H1 (cell line): Measurements from ENCODE around the gene THEM5. TPM values are rescaled to one million over a fixed set of nuclear protein-coding genes. Genes with fewer than 3 reads are reported as not detected.

ENCODE experiments used
- CTCF ChIA-PET: fragments of 300-600 bp; sonication (Branson Sonifier 250); formaldehyde crosslinking; loops from one replicate; lab custom pipeline; 2021; ENCODE audit not compliant: partially characterized antibody; lab: Charles Lee
- POLR2A ChIA-PET: fragments of 300-600 bp; sonication (Branson Sonifier 250); formaldehyde crosslinking; loops from one replicate; lab custom pipeline; 2021; ENCODE audit warnings: inconsistent platforms; ENCODE audit not compliant: partially characterized antibody; lab: Charles Lee
- DNase-seq, 2 experiments: peaks; one replicate each; pipeline versions ENCODE4 v3.0.0 to v3.0.0-alpha.2; 2010 to 2022; ENCODE audit warnings: low spot score in 2 of 2, low read depth in 1 of 2, mixed read lengths in 1 of 2
- FAIRE-seq: peaks from 2 replicates; lab custom pipeline; 2011; peaks lifted over from hg19 to GRCh38; lab: Jason Lieb, UNC
- H2AFZ ChIP-seq: 2 replicates; pipeline ENCODE4 v1.8.1; 2012; ENCODE audit warnings: low read length, inconsistent platforms
- H2AK5ac ChIP-seq: 2 replicates; pipeline ENCODE4 v1.6.1; 2013; ENCODE audit warnings: low read depth, low read length
- H2BK120ac ChIP-seq: replicated peaks from 2 replicates; pipeline ENCODE3; 2013; ENCODE audit warnings: low read depth, low read length, inconsistent platforms
- H2BK12ac ChIP-seq: 2 replicates; pipeline ENCODE4 v1.6.1; 2013; ENCODE audit warnings: low read depth, low read length
- H2BK15ac ChIP-seq: 2 replicates; pipeline ENCODE4 v1.6.1; 2013; ENCODE audit warnings: low read length
- H2BK20ac ChIP-seq: 2 replicates; pipeline ENCODE4 v1.6.1; 2013; ENCODE audit warnings: low read length
- H2BK5ac ChIP-seq: 2 replicates; pipeline ENCODE4 v1.6.1; 2013; ENCODE audit warnings: low read depth, low read length
- H3K14ac ChIP-seq: 2 replicates; pipeline ENCODE4 v1.6.1; 2013; ENCODE audit warnings: inconsistent platforms; ENCODE audit not compliant: insufficient read length
- H3K18ac ChIP-seq: 2 replicates; pipeline ENCODE4 v1.6.1; 2013; ENCODE audit warnings: low read length; ENCODE audit errors: extremely low read depth
- H3K23ac ChIP-seq: 2 replicates; pipeline ENCODE4 v1.6.1; 2013; ENCODE audit warnings: inconsistent platforms; ENCODE audit not compliant: insufficient read length
- H3K23me2 ChIP-seq: 2 replicates; pipeline ENCODE4 v1.6.1; 2013; ENCODE audit warnings: low read depth, low read length
- H3K27ac ChIP-seq: 2 replicates; pipeline ENCODE4 v1.6.1; 2011; ENCODE audit warnings: low read depth, low read length, inconsistent platforms
- H3K27me3 ChIP-seq, 4 experiments: replicated peaks in 1 of 4; 1 replicate in 1 of 4; 2 replicates in 3 of 4; pipeline versions ENCODE4 v1.6.1 to v1.8.1; 2011 to 2013; ENCODE audit warnings: low read length in 3 of 4, mild to moderate bottlenecking in 3 of 4, inconsistent platforms in 2 of 4, mixed read lengths in 2 of 4, moderate library complexity in 1 of 4; ENCODE audit not compliant: control insufficient read depth in 3 of 4, insufficient read depth in 3 of 4; ENCODE audit errors: extremely low read depth in 1 of 4
- H3K36me3 ChIP-seq, 4 experiments: 2 replicates each; pipeline versions ENCODE4 v1.6.1 to v1.8.1; 2011 to 2013; ENCODE audit warnings: mild to moderate bottlenecking in 4 of 4, low read length in 3 of 4, moderate library complexity in 2 of 4, control low read depth in 1 of 4, inconsistent platforms in 1 of 4; ENCODE audit not compliant: insufficient read depth in 4 of 4, control insufficient read depth in 2 of 4
- H3K4ac ChIP-seq: replicated peaks from 2 replicates; pipeline ENCODE3; 2013; ENCODE audit warnings: low read length, low read depth, mixed read lengths, inconsistent platforms; ENCODE audit not compliant: insufficient read length
- H3K4me1 ChIP-seq, 4 experiments: replicated peaks in 1 of 4; 1 replicate in 1 of 4; 2 replicates in 3 of 4; pipeline versions ENCODE4 v1.6.1 to v1.8.1; 2011 to 2013; ENCODE audit warnings: low read length in 3 of 4, inconsistent platforms in 2 of 4, mixed read lengths in 1 of 4; ENCODE audit not compliant: insufficient read depth in 4 of 4, control insufficient read depth in 3 of 4
- H3K4me2 ChIP-seq, 2 experiments: 2 replicates each; pipeline versions ENCODE4 v1.6.1 to v1.8.1; 2011 to 2013; ENCODE audit warnings: low read depth in 2 of 2, low read length in 2 of 2, control low read depth in 1 of 2, inconsistent platforms in 1 of 2, mild to moderate bottlenecking in 1 of 2; ENCODE audit not compliant: insufficient read depth in 1 of 2
- H3K4me3 ChIP-seq, 4 experiments: fragments of 200-600, 300-600 bp in 1 of 4; sonication (generic), shearing (Covaris generic), sonication (Bioruptor Twin) in 1 of 4; 2 replicates each; pipeline versions ENCODE4 v1.5.1 to v1.8.1; 2011 to 2016; ENCODE audit warnings: low read length in 4 of 4, low read depth in 3 of 4, control low read depth in 2 of 4, inconsistent platforms in 2 of 4, mild to moderate bottlenecking in 2 of 4, mixed read lengths in 1 of 4, moderate library complexity in 1 of 4; ENCODE audit not compliant: insufficient read depth in 2 of 4; ENCODE audit errors: extremely low read depth in 1 of 4
- H3K56ac ChIP-seq: replicated peaks from 2 replicates; pipeline ENCODE3; 2013; ENCODE audit warnings: low read depth, mild to moderate bottlenecking, mixed read lengths, low read length, inconsistent platforms; ENCODE audit not compliant: insufficient read length
- H3K79me1 ChIP-seq: 2 replicates; pipeline ENCODE4 v1.6.1; 2013; ENCODE audit warnings: low read depth, low read length, control low read depth
- H3K79me2 ChIP-seq, 2 experiments: 2 replicates each; pipeline versions ENCODE4 v1.6.1 to v1.8.1; 2012 to 2013; ENCODE audit warnings: low read length in 2 of 2, mild to moderate bottlenecking in 2 of 2, inconsistent platforms in 1 of 2; ENCODE audit not compliant: insufficient read depth in 2 of 2, control insufficient read depth in 1 of 2
- H3K9ac ChIP-seq, 4 experiments: replicated peaks in 1 of 4; 1 replicate in 1 of 4; 2 replicates in 3 of 4; pipeline versions ENCODE4 v1.6.1 to v1.8.1; 2011 to 2013; ENCODE audit warnings: low read depth in 3 of 4, low read length in 3 of 4, control low read depth in 2 of 4, mild to moderate bottlenecking in 2 of 4, moderate library complexity in 2 of 4, inconsistent platforms in 1 of 4; ENCODE audit errors: extremely low read depth in 1 of 4
- H3K9me3 ChIP-seq, 2 experiments: 2 replicates each; pipeline versions ENCODE4 v1.6.1 to v1.8.1; 2012 to 2013; ENCODE audit warnings: mild to moderate bottlenecking in 2 of 2, moderate library complexity in 2 of 2, control low read depth in 1 of 2, inconsistent platforms in 1 of 2, low read depth in 1 of 2, low read length in 1 of 2, mixed read lengths in 1 of 2; ENCODE audit not compliant: insufficient read depth in 2 of 2
- H4K20me1 ChIP-seq, 2 experiments: replicated peaks in 1 of 2; 2 replicates each; pipeline versions ENCODE3 to v1.8.1; 2011 to 2013; ENCODE audit warnings: inconsistent platforms in 2 of 2, low read length in 2 of 2, mild to moderate bottlenecking in 1 of 2; ENCODE audit not compliant: insufficient read depth in 2 of 2, control insufficient read depth in 1 of 2
- H4K5ac ChIP-seq: 2 replicates; pipeline ENCODE4 v1.6.1; 2013; ENCODE audit warnings: low read length, low read depth, mixed read lengths, inconsistent platforms; ENCODE audit not compliant: insufficient read length
- H4K8ac ChIP-seq: 2 replicates; pipeline ENCODE4 v1.8.0; 2013; ENCODE audit warnings: mild to moderate bottlenecking, moderate library complexity, low read length, inconsistent platforms; ENCODE audit not compliant: insufficient read depth; ENCODE audit errors: extremely low read depth
- H4K91ac ChIP-seq: replicated peaks from 2 replicates; pipeline ENCODE3; 2013; ENCODE audit warnings: low read length, mixed read lengths, inconsistent platforms; ENCODE audit not compliant: insufficient read length
- BCL11A ChIP-seq, 2 experiments: IDR thresholded peaks; one replicate each; pipeline ENCODE4 v1.6.1; 2011; ENCODE audit warnings: low read depth in 2 of 2, low read length in 2 of 2, mild to moderate bottlenecking in 2 of 2
- FOSL1 ChIP-seq: IDR thresholded peaks from 2 replicates; pipeline ENCODE4 v1.6.1; 2011; ENCODE audit warnings: mild to moderate bottlenecking, low read depth, low read length, moderate library complexity; ENCODE audit not compliant: insufficient read depth
- GTF2F1 ChIP-seq: IDR thresholded peaks from 2 replicates; pipeline ENCODE4 v1.6.1; 2012; ENCODE audit warnings: low read depth, low read length, improper control_type of control experiment, borderline replicate concordance
- NANOG ChIP-seq: IDR thresholded peaks from 2 replicates; pipeline ENCODE4 v1.6.1; 2011; ENCODE audit warnings: low read length, low read depth, mild to moderate bottlenecking, inconsistent platforms; ENCODE audit not compliant: insufficient read depth, poor library complexity, severe bottlenecking
- RFX5 ChIP-seq: IDR thresholded peaks from 2 replicates; pipeline ENCODE4 v1.6.1; 2011; ENCODE audit warnings: low read depth, low read length, improper control_type of control experiment, borderline replicate concordance
- WGBS, 2 experiments: shearing (Covaris generic) in 1 of 2; methylation state at CpG; one replicate each; pipeline versions ENCODE4 v1.1.6 to v1.1.7; 2013 to 2015; ENCODE audit warnings: low lambda C conversion rate in 2 of 2, mixed read lengths in 2 of 2, inconsistent platforms in 1 of 2, low coverage in 1 of 2, missing lambda C conversion rate in 1 of 2; ENCODE audit not compliant: insufficient replicate concordance in 2 of 2, insufficient coverage in 1 of 2, insufficient read length in 1 of 2; ENCODE audit errors: extremely low coverage in 1 of 2, missing lambda C conversion rate in 1 of 2; 5-methylcytosine and 5-hydroxymethylcytosine counted together
- polyA plus RNA-seq, 7 experiments: library from polyadenylated mRNA; depleted of rRNA in 3 of 7; stranded (reverse) in 5 of 7; unstranded in 2 of 7; fragments of >200 nt in 5 of 7; fragments of 200-250 nt in 2 of 7; gene quantifications; 1 replicate in 5 of 7; 2 replicates in 1 of 7; 4 replicates in 1 of 7; pipeline versions ENCODE4 v1.2.1 to v1.2.3, GENCODE V29; 2011 to 2013; ENCODE audit warnings: missing spikeins in 2 of 7, mixed read lengths in 2 of 7
- total RNA-seq: library from RNA; stranded (reverse); fragmentation: NEBNext Ultra II Directional; extraction: Animal tissue kit (Norgen Biotek cat#: 25700); gene quantifications from 2 replicates; pipeline ENCODE4 v1.2.1, GENCODE V29; 2021
- TF ChIP-seq, protein P1 (sequence below): IDR thresholded peaks from 2 replicates; pipeline ENCODE4 v1.6.1; 2012; ENCODE audit warnings: inconsistent platforms
- TF ChIP-seq, protein P2 (sequence below): IDR thresholded peaks from 2 replicates; pipeline ENCODE4 v1.6.1; 2012; ENCODE audit warnings: low read length, inconsistent platforms
- TF ChIP-seq, protein P3 (sequence below): IDR thresholded peaks from 2 replicates; pipeline ENCODE4 v1.6.1; 2012; ENCODE audit warnings: inconsistent platforms

The THEM5 gene
- total and polyA plus RNA-seq, 2 of the 8 experiments (the other 6 are each of a cell fraction or from before 2014, with no cell fraction given), result not detected

GRCh38 chr1:151858886-151859665 is 5.6 kb upstream of the THEM5 start:
- Histone ChIP-seq H3K79me2 (no peaks in the 10 kb centered on the region), H2AFZ (no peak overlapping the region), H3K4me1 (peaks cover 8 to 16% (median 12%) of the 10 kb centered on the region in 4 experiments), H3K56ac (no peak overlapping the region), H2AK5ac (no peak overlapping the region), H4K5ac (no peak overlapping the region), H3K23ac (no peak overlapping the region), H2BK20ac (no peak overlapping the region), H3K4ac (no peak overlapping the region), H2BK15ac (no peak overlapping the region), H3K18ac (no peak overlapping the region), H2BK5ac (no peak overlapping the region), H4K20me1 (peaks cover 4 to 8% of the 10 kb centered on the region in 2 experiments), H3K23me2 (peaks cover 2% of the 10 kb centered on the region; the same call in 1 of the 2 replicates), H3K36me3 (no peaks in the 10 kb centered on the region), H3K27me3 (peaks cover 22 to 60% (median 51%) of the 10 kb centered on the region in 4 experiments), H3K4me2 (no peak overlapping the region), H3K9ac (no peak overlapping the region), H3K27ac (no peak overlapping the region), H4K91ac (no peak overlapping the region), H4K8ac (no peak overlapping the region), H2BK12ac (no peak overlapping the region), H3K4me3 (no peak overlapping the region), H3K79me1 (no peaks in the 10 kb centered on the region), H2BK120ac (no peak overlapping the region), H3K14ac (no peak overlapping the region), H3K9me3 (no peaks in the 10 kb centered on the region)
- FAIRE-seq (no peak), DNase-seq (peak in 1 of 2 experiments; percentile 22)
- CTCF ChIA-PET, result interaction anchor here (0.9 to 2.2 kb wide), 11 partner anchors 11 to 144 kb away, joined by 3 to 8 read pairs (median 3); partner anchors contain the start of gene RIIAD1
- 88% methylated on average over 6 of the region's 6 CpGs; no CpG with 5 or more reads in 1 of the 2 experiments for WGBS, 2 experiments
- POLR2A ChIA-PET, result interaction anchor here (2.0 kb wide), 1 partner anchor 13 kb away, joined by 4 read pairs; no protein-coding TSS in a partner anchor
- TF ChIP-seq, protein P1, sequence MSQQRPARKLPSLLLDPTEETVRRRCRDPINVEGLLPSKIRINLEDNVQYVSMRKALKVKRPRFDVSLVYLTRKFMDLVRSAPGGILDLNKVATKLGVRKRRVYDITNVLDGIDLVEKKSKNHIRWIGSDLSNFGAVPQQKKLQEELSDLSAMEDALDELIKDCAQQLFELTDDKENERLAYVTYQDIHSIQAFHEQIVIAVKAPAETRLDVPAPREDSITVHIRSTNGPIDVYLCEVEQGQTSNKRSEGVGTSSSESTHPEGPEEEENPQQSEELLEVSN, result no peak
- TF ChIP-seq, protein P2, sequence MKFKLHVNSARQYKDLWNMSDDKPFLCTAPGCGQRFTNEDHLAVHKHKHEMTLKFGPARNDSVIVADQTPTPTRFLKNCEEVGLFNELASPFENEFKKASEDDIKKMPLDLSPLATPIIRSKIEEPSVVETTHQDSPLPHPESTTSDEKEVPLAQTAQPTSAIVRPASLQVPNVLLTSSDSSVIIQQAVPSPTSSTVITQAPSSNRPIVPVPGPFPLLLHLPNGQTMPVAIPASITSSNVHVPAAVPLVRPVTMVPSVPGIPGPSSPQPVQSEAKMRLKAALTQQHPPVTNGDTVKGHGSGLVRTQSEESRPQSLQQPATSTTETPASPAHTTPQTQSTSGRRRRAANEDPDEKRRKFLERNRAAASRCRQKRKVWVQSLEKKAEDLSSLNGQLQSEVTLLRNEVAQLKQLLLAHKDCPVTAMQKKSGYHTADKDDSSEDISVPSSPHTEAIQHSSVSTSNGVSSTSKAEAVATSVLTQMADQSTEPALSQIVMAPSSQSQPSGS, result no peak
- TF ChIP-seq NANOG (no peak), RFX5 (no peak), FOSL1 (no peak), GTF2F1 (no peak), BCL11A (IDR thresholded peaks at IDR 0.05; ENCODE audit: low read depth in 2 of 2, low read length in 2 of 2) (no peak)
- TF ChIP-seq, protein P3, sequence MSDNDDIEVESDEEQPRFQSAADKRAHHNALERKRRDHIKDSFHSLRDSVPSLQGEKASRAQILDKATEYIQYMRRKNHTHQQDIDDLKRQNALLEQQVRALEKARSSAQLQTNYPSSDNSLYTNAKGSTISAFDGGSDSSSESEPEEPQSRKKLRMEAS, result no peak
